NCI-H2029 (cell line): ENCODE results near the gene PTPN23.
"Not testable (repeated sequence)": the region's sequence is repeated elsewhere in the genome, so short reads cannot be mapped to it uniquely, and the experiment has no call there.

Experiments
- DNase-seq: peaks from one replicate; lab custom pipeline; 2025; lab: John Stamatoyannopoulos, UW

Gene PTPN23

DNA sequence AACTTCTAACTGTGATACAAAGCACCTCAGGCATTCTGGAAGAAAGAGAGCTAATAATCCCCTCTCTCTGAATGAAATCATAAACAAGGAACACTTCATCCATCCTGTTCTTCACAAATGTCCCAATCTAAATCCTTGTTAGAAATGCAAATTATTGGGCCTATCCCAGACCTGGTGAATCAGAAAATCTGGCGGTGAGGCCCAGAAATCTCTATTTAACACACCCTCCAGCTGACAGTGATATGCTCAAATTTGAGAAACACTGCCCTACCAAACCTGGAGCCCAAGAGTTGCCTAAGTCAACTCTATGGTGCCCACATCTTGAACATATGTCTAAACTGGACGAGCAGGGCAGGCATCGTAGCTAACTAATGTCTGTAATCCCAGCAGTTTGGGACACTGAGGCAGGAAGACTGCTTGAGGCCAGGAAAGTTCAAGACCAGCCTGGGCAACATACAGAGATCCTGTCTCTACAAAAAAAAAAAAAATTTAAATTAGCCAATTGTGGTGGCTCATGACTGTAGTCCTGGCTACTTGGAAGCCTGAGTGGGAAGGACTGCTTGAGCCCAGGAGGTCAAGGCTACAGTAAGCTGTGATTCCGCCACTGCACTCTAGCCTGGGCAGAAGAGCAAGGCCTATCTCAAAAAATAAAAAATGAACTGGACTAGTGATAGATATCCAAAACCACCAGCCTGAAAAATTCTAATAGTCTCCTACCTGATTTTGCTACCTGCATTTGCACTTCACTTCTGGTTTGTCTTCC lies 71.8 kb downstream of the PTPN23 start:
- no peak for DNase-seq

DNA sequence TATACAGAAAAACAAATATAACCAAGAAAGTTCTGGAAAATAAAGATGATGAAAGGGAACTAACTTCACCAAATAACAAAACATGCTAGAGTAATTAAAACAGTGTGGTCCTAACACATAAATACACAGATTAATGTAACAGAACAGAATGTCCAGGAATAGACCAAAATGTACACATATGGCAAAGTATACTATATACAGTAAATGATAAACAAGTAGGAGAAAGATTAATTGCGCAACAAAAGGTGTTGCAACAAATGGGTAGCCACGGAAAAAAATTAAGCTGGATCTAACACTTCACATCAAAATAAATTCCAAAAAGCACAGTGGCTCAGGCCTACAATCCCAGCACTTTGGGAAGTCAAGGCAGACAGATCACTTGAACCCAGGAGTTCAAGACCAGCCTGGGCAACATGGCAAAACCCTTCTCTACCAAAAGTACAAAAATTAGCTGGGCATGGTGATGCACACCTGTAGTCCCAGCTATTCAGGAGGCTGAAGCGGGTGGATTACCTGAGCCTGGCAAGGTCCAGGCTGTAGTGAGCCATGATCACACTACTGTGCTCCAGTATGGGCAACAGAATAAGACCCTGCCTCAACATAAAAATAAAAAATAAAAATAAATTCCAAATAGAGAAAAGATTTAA lies 75.1 kb downstream of the PTPN23 start:
- no peak for DNase-seq

DNA sequence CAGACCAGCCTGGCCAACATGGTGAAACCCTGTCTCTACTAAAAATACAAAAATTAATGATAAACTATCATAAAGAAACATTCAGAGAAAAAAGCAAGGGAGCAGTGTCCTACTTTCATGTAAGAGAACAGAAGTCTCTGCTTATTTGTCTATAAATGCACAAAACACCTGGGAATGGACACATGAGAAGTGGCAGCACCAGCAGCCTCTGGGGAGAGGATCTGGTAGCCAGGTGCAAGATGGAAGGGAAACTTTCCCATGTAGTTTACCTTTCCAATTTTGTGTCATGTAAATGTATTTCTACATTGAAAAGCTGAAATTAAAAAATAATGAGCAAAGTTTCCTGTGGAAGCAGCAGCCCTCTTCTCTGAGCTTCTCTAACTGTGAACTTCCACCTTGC lies 76.2 kb downstream of the PTPN23 start:
- no peak for DNase-seq

DNA sequence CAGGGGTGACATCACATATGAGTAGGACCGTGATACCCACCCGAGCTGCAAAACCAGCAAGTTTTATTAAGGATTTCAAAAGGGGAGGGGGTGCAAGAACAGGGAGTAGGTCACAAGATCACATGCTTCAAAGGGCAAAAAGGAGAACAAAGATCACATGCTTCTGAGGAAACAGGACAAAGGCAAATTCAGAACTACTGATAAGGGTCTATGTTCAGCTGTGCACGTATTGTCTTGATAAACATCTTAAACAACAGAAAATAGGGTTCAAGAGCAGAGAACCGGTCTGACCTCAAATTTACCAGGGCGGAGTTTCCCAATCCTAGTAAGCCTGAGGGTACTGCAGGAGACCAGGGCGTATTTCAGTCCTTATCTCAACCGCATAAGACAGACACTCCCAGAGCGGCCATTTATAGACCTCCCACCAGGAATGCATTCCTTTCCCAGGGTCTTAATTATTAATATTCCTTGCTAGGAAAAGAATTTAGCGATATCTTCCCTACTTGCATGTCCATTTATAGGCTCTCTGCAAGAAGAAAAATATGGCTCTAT lies 78.8 kb downstream of the PTPN23 start:
- DNase-seq, result not testable (repeated sequence)
